GM11168 (cell line): ENCODE data around the gene UXS1.

ENCODE experiments used
- in situ Hi-C: fragments of 300-500 bp; cut with MboI; formaldehyde crosslinking; loops from one replicate; pipeline ENCODE4 v1.12.0; 2022; ENCODE audit warnings: low sequenced_read_pairs; ENCODE audit not compliant: unreplicated experiment

Gene UXS1

DNA sequence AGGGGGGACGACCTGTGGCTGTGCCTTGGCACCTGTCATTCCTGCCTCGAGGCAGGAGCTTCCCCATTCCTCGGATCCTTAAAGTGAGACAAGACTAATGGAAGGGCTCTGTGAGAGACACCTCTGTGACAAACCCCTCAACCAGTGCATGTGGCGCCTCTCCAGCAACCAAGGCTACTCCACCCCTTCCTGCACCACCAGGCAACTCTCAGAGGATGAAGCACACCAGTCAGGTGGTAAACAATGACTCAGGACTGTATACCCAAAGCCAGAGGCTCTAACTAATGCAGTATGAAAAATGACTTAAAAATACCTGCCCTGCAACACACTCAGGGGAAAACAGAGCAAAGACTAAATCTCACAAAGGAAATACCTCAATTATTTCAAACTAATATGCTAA is 136.9 kb downstream of the UXS1 start:
- in situ Hi-C loops: no loop called here

DNA sequence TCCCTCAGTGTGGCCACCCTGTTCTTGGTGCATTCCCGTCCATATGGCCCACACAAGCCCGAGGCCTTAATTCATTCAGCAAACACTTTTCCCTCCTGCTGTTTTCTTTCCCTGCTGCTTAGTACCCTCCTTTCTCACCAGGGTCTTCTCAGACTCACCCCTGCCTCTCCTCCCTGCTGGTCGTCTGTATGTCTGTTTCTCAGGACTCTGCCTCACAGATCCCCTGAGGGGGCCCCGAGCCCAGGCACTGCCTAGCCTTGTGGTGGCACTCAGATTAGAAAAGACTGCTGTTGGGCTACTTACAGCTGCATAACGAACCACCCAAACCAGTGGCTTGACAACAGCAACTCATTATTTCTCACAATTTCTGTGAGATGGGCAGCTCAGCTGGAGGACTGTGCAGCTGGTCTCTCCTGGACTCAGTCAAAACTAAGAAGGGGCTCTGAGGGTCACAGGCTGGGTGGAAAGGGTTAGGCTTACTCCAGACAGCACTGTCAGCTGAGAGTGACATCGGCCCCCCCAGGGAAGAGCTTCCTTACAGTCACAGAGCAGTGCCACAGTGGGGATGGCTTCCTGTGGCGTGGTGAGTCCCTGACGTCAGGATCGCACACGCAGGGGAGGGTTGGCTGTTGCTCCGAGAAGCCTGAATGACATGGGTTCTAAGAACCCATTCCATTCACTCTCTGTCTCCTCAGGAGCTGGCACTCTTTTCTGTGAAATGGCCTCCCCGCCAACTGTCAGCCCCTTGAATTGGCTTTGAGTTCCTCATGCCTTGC is 139.0 kb downstream of the UXS1 start:
- in situ Hi-C loops: no loop called here

DNA sequence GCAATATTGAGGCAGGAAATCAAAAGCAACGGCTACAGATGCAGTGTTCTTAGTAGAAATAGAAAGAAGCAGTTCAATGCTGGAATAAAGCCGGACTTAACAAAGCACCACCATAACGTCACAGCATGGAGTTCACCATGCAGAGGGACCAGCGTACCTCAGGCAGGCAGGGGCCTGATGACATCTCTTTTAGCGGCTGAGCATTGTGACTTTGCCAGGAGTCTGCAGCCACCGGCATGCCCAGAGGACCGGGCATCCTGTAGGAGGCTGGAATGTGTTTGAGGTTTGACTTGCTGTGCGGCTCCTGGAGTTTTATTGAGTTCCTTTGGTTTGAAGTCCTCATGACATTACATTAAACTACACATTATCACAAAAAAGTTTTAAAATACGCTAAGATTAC is 139.8 kb downstream of the UXS1 start:
- in situ Hi-C loops: no loop called here

DNA sequence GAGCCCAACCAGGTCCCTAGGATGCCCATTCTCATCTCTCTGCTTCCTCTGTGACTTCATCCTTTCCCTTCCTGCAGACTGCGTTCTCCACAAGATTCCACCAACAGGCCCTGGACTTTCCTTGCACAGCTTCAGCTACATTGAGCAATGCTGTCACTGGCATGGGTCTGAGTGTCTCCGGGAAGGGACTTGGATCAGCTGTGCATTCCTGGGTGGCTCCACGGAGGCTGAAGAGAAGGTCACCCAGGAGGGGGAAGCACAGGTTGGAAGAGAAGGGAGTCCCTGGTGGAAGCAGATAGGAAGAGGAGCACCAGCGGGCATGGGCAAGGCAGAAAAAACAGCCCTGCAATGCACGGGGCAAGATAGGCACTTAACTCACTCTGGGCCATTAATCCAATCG is 140.5 kb downstream of the UXS1 start:
- in situ Hi-C loops: no loop called here

DNA sequence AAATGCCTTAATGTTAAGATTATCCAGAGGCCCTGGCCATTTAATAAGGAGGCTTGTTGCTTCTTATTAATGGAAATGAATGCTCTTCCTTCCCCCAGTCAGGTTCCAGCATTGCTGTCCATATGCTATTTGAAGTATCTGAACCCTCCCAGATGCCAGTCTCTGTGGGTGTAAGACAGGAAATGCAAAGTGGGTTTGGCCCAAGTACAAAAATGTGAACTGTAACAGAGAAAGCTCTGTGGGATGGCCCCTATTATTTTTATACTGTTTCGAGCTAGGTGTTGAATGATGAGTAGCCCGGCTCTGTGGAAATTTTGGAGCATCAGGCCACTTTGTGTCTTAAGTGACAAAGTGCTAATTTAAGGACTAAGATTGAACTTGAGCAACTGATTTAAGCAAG is 141.0 kb downstream of the UXS1 start:
- in situ Hi-C loops: no loop called here

DNA sequence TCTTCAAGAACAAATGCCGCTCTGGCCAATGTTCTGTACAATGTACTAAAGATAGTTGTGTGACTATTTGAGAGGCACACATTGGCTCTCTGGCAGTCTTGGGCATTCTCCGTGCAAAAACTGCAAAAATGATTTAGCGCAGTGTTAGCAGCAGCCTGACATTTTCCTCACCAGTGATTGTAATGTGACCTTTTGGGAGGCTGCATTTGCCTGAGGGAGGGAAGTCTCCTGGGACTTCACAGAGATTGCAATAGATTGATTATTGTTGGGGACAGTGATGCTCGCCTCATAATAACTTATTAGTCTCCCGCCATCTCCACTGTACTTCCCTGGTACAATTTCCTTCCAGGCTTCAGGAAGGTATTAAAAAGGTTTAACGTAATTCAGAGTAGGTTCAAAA is 149.2 kb downstream of the UXS1 start:
- in situ Hi-C loops: no loop called here

DNA sequence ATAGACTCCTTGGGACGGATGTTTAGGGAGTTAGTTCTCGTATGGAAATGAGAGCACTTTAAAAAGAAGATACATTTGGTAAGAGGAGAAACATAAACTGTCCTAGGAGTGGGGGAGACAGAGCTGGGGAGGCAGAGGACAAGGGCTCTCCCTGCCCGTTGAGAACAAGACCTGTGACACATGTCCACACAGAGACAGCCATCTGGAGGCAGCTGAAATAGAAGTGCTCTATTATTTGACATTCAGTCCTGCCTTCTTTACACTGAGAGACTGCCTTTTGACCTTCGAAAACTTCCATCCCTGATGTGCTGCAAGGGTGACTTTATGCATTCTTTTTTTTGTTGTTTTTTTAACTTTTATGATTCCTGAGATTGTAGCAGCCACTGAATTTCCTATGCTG is 150.1 kb downstream of the UXS1 start:
- in situ Hi-C loops: no loop called here
